Smooth muscle cell (in vitro differentiated cells): ENCODE results near the gene NFKBIZ. TPM values are rescaled to one million over a fixed set of nuclear protein-coding genes. Genes with fewer than 3 reads are reported as not detected.

Source experiments
- DNase-seq: peaks from one replicate; lab custom pipeline; 2025; ENCODE audit not compliant: unreplicated experiment; lab: John Stamatoyannopoulos, UW
- H2AFZ ChIP-seq: fragments of 200-600 bp; sonication (generic); 2 replicates; pipeline ENCODE4 v1.6.0; 2016; ENCODE audit warnings: antibody characterized with exemption, low read depth, mild to moderate bottlenecking
- H3F3A ChIP-seq: fragments of 200-600 bp; sonication (generic); 2 replicates; pipeline ENCODE4 v1.6.0; 2017; ENCODE audit warnings: antibody characterized with exemption, low read depth
- H3K27ac ChIP-seq: fragments of 200-600 bp; sonication (generic); 2 replicates; pipeline ENCODE4 v1.5.1; 2016; ENCODE audit warnings: low read depth, mild to moderate bottlenecking
- H3K27me3 ChIP-seq: fragments of 200-600 bp; sonication (generic); 2 replicates; pipeline ENCODE4 v1.6.1; 2016; ENCODE audit warnings: low read depth, mild to moderate bottlenecking
- H3K36me3 ChIP-seq: fragments of 200-600 bp; sonication (generic); 2 replicates; pipeline ENCODE4 v1.5.1; 2016; ENCODE audit warnings: low read depth
- H3K4me1 ChIP-seq: fragments of 200-600 bp; sonication (generic); 2 replicates; pipeline ENCODE4 v1.5.1; 2016; ENCODE audit warnings: low read depth
- H3K4me2 ChIP-seq: fragments of 200-600 bp; sonication (generic); 2 replicates; pipeline ENCODE4 v1.6.0; 2016; ENCODE audit warnings: mild to moderate bottlenecking
- H3K4me3 ChIP-seq: fragments of 200-600 bp; sonication (generic); 2 replicates; pipeline ENCODE4 v1.5.1; 2016; ENCODE audit warnings: mild to moderate bottlenecking
- H3K79me2 ChIP-seq: fragments of 200-600 bp; sonication (generic); 2 replicates; pipeline ENCODE4 v1.6.0; 2016; ENCODE audit warnings: low read depth, mild to moderate bottlenecking
- H3K9ac ChIP-seq: fragments of 200-600 bp; sonication (generic); 2 replicates; pipeline ENCODE4 v1.6.0; 2016; ENCODE audit warnings: low read depth
- H3K9me3 ChIP-seq: fragments of 200-600 bp; sonication (generic); replicated peaks from 2 replicates; pipeline ENCODE4 v1.5.1; 2016; ENCODE audit warnings: low read depth
- H4K20me1 ChIP-seq: fragments of 200-600 bp; sonication (generic); 2 replicates; pipeline ENCODE4 v1.6.0; 2016; ENCODE audit warnings: low read depth
- CTCF ChIP-seq: fragments of 200-600 bp; sonication (generic); IDR thresholded peaks from 2 replicates; pipeline ENCODE4 v1.5.1; 2017; ENCODE audit warnings: borderline replicate concordance, mild to moderate bottlenecking, antibody characterized with exemption; ENCODE audit not compliant: insufficient read depth, poor library complexity, severe bottlenecking
- WGBS: methylation state at CpG from one replicate; pipeline ENCODE4 v1.1.7; 2016; ENCODE audit warnings: low lambda C conversion rate; 5-methylcytosine and 5-hydroxymethylcytosine counted together
- polyA plus RNA-seq: library from polyadenylated mRNA; unstranded; fragments of >200 nt; fragmentation: Nextera tagmentation; extraction: Ambion mirVana; gene quantifications from 2 replicates; pipeline ENCODE4 v1.2.1, GENCODE V29; 2016
- total RNA-seq: library from RNA; depleted of rRNA; stranded (reverse); fragments of >200 nt; gene quantifications from 2 replicates; pipeline ENCODE4 v1.2.3, GENCODE V29; 2014

The NFKBIZ gene
- total and polyA plus RNA-seq, 2 experiments from 2014 or later: 236 to 306 TPM

- Histone ChIP-seq H3K27me3 (no peaks in the 10 kb centered on the region), H3K4me1 (peaks cover 22% of the 10 kb centered on the region), H3K79me2 (peaks cover 31% of the 10 kb centered on the region), H3K9ac (peak overlapping the region; percentile 61), H3K36me3 (no peaks in the 10 kb centered on the region), H4K20me1 (no peaks in the 10 kb centered on the region), H3F3A (peaks cover 14% of the 10 kb centered on the region), H3K27ac (peak overlapping the region; percentile 85), H3K9me3 (no peaks in the 10 kb centered on the region), H2AFZ (peak overlapping the region; percentile 85), H3K4me3 (peak overlapping the region; percentile 59), H3K4me2 (peak overlapping the region; percentile 86)
- TF ChIP-seq CTCF: no peak
- no peak for DNase-seq
- WGBS: 17% methylated on average over 3 of the region's 3 CpGs
Measured at GRCh38 chr3:101828276-101828675, 21.0 kb upstream of the NFKBIZ start.

- Histone ChIP-seq H2AFZ (peak overlapping the region; percentile 85), H3K9ac (peak overlapping the region; percentile 61), H3K4me3 (peak overlapping the region; percentile 59), H4K20me1 (no peaks in the 10 kb centered on the region), H3K4me2 (peak overlapping the region; percentile 86), H3K36me3 (no peaks in the 10 kb centered on the region), H3K79me2 (peaks cover 31% of the 10 kb centered on the region), H3K9me3 (no peaks in the 10 kb centered on the region), H3K4me1 (peaks cover 22% of the 10 kb centered on the region), H3K27me3 (no peaks in the 10 kb centered on the region), H3F3A (peaks cover 14% of the 10 kb centered on the region), H3K27ac (peak overlapping the region; percentile 85)
- 34% methylated on average over 9 of the region's 9 CpGs for WGBS
- DNase-seq: no peak
- no peak for TF ChIP-seq CTCF
Measured at GRCh38 chr3:101828691-101829436, 20.4 kb upstream of the NFKBIZ start.

- Histone ChIP-seq H3K27ac (peak overlapping the region; percentile 85), H3K4me1 (peaks cover 22% of the 10 kb centered on the region), H3K4me3 (peak overlapping the region; percentile 59), H3K79me2 (peaks cover 31% of the 10 kb centered on the region), H3K27me3 (no peaks in the 10 kb centered on the region), H3K36me3 (no peaks in the 10 kb centered on the region), H2AFZ (no peak overlapping the region), H3K4me2 (peak overlapping the region; percentile 86), H4K20me1 (no peaks in the 10 kb centered on the region), H3K9ac (no peak overlapping the region), H3K9me3 (no peaks in the 10 kb centered on the region), H3F3A (peaks cover 14% of the 10 kb centered on the region)
- 90% methylated on average over 2 of the region's 2 CpGs for WGBS
- no peak for TF ChIP-seq CTCF
- DNase-seq: no peak
Measured at GRCh38 chr3:101829437-101829830, 19.9 kb upstream of the NFKBIZ start.

GRCh38 chr3:101829874-101830273, 19.4 kb upstream of the NFKBIZ start:
- no peak overlapping the region for H3K4me3 ChIP-seq
- peaks cover 14% of the 10 kb centered on the region for H3F3A ChIP-seq
- TF ChIP-seq CTCF: no peak

More at GRCh38 chr3:101829874-101830273, 19.4 kb upstream of the NFKBIZ start:
- Histone ChIP-seq H3K27me3 (no peaks in the 10 kb centered on the region), H2AFZ (no peak overlapping the region), H3K9ac (no peak overlapping the region), H3K9me3 (no peaks in the 10 kb centered on the region), H4K20me1 (no peaks in the 10 kb centered on the region), H3K4me2 (no peak overlapping the region), H3K79me2 (peaks cover 31% of the 10 kb centered on the region), H3K27ac (no peak overlapping the region), H3K4me1 (peaks cover 22% of the 10 kb centered on the region), H3K36me3 (no peaks in the 10 kb centered on the region)
- WGBS: 82% methylated on average over 2 of the region's 2 CpGs
- no peak for DNase-seq
